Spleen (tissue), 11 donors: Measurements from ENCODE around the gene MYOF. TPM values are rescaled to one million over a fixed set of nuclear protein-coding genes. Genes with fewer than 3 reads are reported as not detected.
A peak's percentile ranks its signal among the peaks of the same experiment; 100 is the strongest.

Source experiments
- DNase-seq: peaks from one replicate; pipeline ENCODE4 v3.0.0-alpha.2; 2020
- H3K27ac ChIP-seq, 8 donors: fragments of 200-600 bp; sonication (generic) in 7 of 8; 1 replicate in 4 of 8; 2 replicates in 4 of 8; pipeline versions ENCODE4 v1.5.0 to v1.8.0; 2016 to 2021; ENCODE audit warnings: inconsistent platforms in 4 of 8, mild to moderate bottlenecking in 4 of 8, moderate library complexity in 1 of 8
- H3K27me3 ChIP-seq, 7 donors: fragments of 200-600 bp; sonication (generic) in 6 of 7; replicated peaks in 1 of 7; 1 replicate in 4 of 7; 2 replicates in 3 of 7; pipeline versions ENCODE4 v1.5.0 to v1.8.0; 2016 to 2021; ENCODE audit warnings: inconsistent platforms in 3 of 7, mild to moderate bottlenecking in 1 of 7
- H3K36me3 ChIP-seq, 6 donors: fragments of 200-600 bp; sonication (generic) in 5 of 6; 1 replicate in 4 of 6; 2 replicates in 2 of 6; pipeline versions ENCODE4 v1.5.0 to v1.8.0; 2016 to 2021; ENCODE audit warnings: inconsistent platforms in 2 of 6
- H3K4me1 ChIP-seq, 6 donors: fragments of 200-600 bp; sonication (generic) in 5 of 6; 1 replicate in 3 of 6; 2 replicates in 3 of 6; pipeline versions ENCODE4 v1.5.0 to v1.8.0; 2016 to 2021; ENCODE audit warnings: inconsistent platforms in 3 of 6
- H3K4me3 ChIP-seq, 8 donors: fragments of 200-600 bp; sonication (generic) in 7 of 8; 1 replicate in 4 of 8; 2 replicates in 4 of 8; pipeline versions ENCODE4 v1.5.0 to v1.8.0; 2016 to 2021; ENCODE audit warnings: inconsistent platforms in 4 of 8, mild to moderate bottlenecking in 4 of 8, moderate library complexity in 2 of 8
- H3K9me3 ChIP-seq, 8 donors: fragments of 200-600 bp; sonication (generic) in 7 of 8; 1 replicate in 4 of 8; 2 replicates in 4 of 8; pipeline versions ENCODE4 v1.5.0 to v1.8.0; 2016 to 2021; ENCODE audit warnings: inconsistent platforms in 4 of 8
- CTCF ChIP-seq, 11 experiments: fragments of 200-600 bp in 7 of 11; fragments of 450-650 bp in 4 of 11; sonication (generic) in 4 of 11; IDR thresholded peaks in 8 of 11; conservative IDR thresholded peaks in 3 of 11; 1 replicate in 7 of 11; 2 replicates in 4 of 11; pipeline versions ENCODE4 v1.4.0 to v1.8.0; 2016 to 2021; ENCODE audit warnings: antibody characterized with exemption in 11 of 11, inconsistent platforms in 4 of 11, mild to moderate bottlenecking in 1 of 11
- POLR2A ChIP-seq, 3 donors: fragments of 450-650 bp; IDR thresholded peaks; one replicate each; pipeline ENCODE4 v1.5.1; 2017; ENCODE audit warnings: antibody characterized with exemption in 3 of 3, mild to moderate bottlenecking in 1 of 3
- POLR2AphosphoS5 ChIP-seq, 3 donors: sonication (generic); formaldehyde crosslinking; IDR thresholded peaks; one replicate each; pipeline ENCODE4 v1.5.1; 2017; ENCODE audit warnings: antibody characterized with exemption in 3 of 3
- WGBS, 5 donors: extraction: QIAGEN DNeasy Blood & Tissue Kit in 3 of 5; methylation state at CpG; one replicate each; pipeline versions ENCODE4 v1.1.5 to v1.1.7; 2013 to 2018; 5-methylcytosine and 5-hydroxymethylcytosine counted together
- intact Hi-C: fragments of 100-400 bp; cut with DNase I; formaldehyde crosslinking; loops from one replicate; pipeline ENCODE4 v1.15.0; 2023; ENCODE audit warnings: low total_unique reads
- polyA plus RNA-seq, 3 donors: library from polyadenylated mRNA; stranded (reverse); fragments of 200-250 nt; gene quantifications; one replicate each; pipeline ENCODE4 v1.2.1, GENCODE V29; 2013
- total RNA-seq, 7 donors: library from RNA; depleted of rRNA in 3 of 7; stranded (reverse); fragments of >200 nt in 3 of 7; fragmentation: NEBNext Ultra II Directional in 4 of 7; extraction: Animal tissue kit (Norgen Biotek cat#: 25700) in 4 of 7; gene quantifications; one replicate each; pipeline versions ENCODE4 v1.1.0 to v1.2.1, GENCODE V29; 2016 to 2021
- donor health status: healthy with polysubstance abuse.
- donor health status: DM: no; HTN: no; CAD: no; lungs with moderate emphysema.
- donor health status: DM: no; HTN: no; CAD: no.
- donor health status: Bipolar disorder and iron deficiency.
- donor health status: healthy.
- donor health status: DM: no; HTN: no; CAD: no.
- donor health status: DM: yes; HTN: yes; CAD: no.

Gene MYOF
- total and polyA plus RNA-seq, 10 donors: 1.5 to 50.8 (median 20.9) TPM

- Histone ChIP-seq H3K36me3 (peaks cover 0 to 36% (median 0%) of the 10 kb centered on the region in 6 donors), H3K27ac (peak overlapping the region in 5 of 8 donors; percentile 1 to 64 (median 25))
These were observed 33.2 kb upstream of the MYOF start for GRCh38 chr10:93515071-93516005.

GRCh38 chr10:93514521-93514920 is 32.4 kb upstream of the MYOF start:
- WGBS, 5 donors: 86 to 96% (median 92%) methylated on average over 4 of the region's 4 CpGs
- no peak overlapping the region for H3K4me3 ChIP-seq
- H3K4me1 ChIP-seq: peaks cover 0 to 38% (median 3%) of the 10 kb centered on the region in 6 donors
- peaks cover 0 to 27% (median 0%) of the 10 kb centered on the region in 6 donors for H3K36me3 ChIP-seq
- no peaks in the 10 kb centered on the region for H3K27me3 ChIP-seq
- intact Hi-C loops: no loop called here
- TF ChIP-seq POLR2AphosphoS5 (IDR thresholded peaks at IDR 0.05): no peak
- no peak for TF ChIP-seq POLR2A (IDR thresholded peaks at IDR 0.05)
- TF ChIP-seq CTCF (IDR thresholded peaks at IDR 0.05 in 8 of 11, conservative IDR thresholded peaks at IDR 0.05 in 3 of 11): no peak
- H3K27ac ChIP-seq: peak overlapping the region in 3 of 8 donors; percentile 22 to 64 (median 61)
- DNase-seq: no peak
- no peaks in the 10 kb centered on the region for H3K9me3 ChIP-seq

More at GRCh38 chr10:93515071-93516005, 33.2 kb upstream of the MYOF start:
- Histone ChIP-seq H3K9me3 (no peaks in the 10 kb centered on the region), H3K4me3 (no peak overlapping the region), H3K27me3 (no peaks in the 10 kb centered on the region), H3K4me1 (peaks cover 0 to 38% (median 3%) of the 10 kb centered on the region in 6 donors)
- intact Hi-C loops: no loop called here
- no peak for TF ChIP-seq CTCF (IDR thresholded peaks at IDR 0.05 in 8 of 11, conservative IDR thresholded peaks at IDR 0.05 in 3 of 11)
- no peak for TF ChIP-seq POLR2AphosphoS5 (IDR thresholded peaks at IDR 0.05)
- TF ChIP-seq POLR2A (IDR thresholded peaks at IDR 0.05): no peak
- 64 to 76% (median 70%) methylated on average over 8 of the region's 8 CpGs for WGBS, 5 donors
- no peak for DNase-seq

DNA sequence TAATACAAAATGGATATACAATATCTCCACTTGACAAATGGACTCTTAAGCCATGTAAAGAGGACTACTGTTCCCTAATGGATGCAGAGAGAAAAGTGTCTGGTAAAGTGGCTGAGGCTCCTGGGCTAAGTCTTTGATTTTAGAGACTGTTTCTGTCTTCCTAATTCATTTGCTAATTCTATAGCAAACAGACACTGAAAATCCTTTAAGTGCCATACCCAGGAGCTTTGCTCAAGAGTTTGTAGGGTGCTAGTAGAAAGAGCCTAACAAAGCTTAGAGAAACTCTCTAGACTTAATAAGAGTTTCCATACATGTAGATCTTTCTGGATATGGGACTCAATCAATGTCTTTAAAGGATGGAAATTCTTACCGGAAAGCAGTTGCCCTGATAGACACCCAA is 31.0 kb upstream of the MYOF start:
- H3K4me1 ChIP-seq: peaks cover 0 to 38% (median 3%) of the 10 kb centered on the region in 6 donors
- no peak overlapping the region for H3K27ac ChIP-seq
- intact Hi-C loops: no loop called here
- no peaks in the 10 kb centered on the region for H3K27me3 ChIP-seq
- no peak for DNase-seq
- H3K36me3 ChIP-seq: peaks cover 0 to 14% (median 0%) of the 10 kb centered on the region in 6 donors
- TF ChIP-seq POLR2A (IDR thresholded peaks at IDR 0.05) (no peak), CTCF (IDR thresholded peaks at IDR 0.05 in 8 of 11, conservative IDR thresholded peaks at IDR 0.05 in 3 of 11) (no peak), POLR2AphosphoS5 (IDR thresholded peaks at IDR 0.05) (no peak)
- WGBS, 5 donors: 0 to 100% (median 91%) methylated on average over 1 of the region's 1 CpG
- H3K4me3 ChIP-seq: no peak overlapping the region
- no peaks in the 10 kb centered on the region for H3K9me3 ChIP-seq

DNA sequence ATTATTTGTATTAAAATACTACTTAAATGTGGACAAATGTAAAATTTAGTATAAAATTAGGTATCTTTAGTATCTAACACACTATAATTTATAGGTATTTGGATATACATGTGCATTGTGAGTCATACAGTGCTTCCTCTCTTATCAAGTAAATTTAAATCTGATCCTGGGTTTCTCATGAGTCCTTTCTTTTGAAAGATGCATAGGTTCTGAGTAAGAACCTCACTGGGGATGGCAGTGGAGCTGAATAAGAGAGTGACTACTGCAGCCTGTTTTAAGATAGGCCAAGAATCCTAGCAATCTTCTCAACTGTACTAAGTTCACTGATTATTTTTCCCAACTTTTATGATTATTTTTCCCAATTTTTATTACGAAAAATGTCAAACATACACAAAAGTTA is 30.4 kb upstream of the MYOF start:
- Histone ChIP-seq H3K27me3 (no peaks in the 10 kb centered on the region), H3K9me3 (no peaks in the 10 kb centered on the region), H3K27ac (no peak overlapping the region), H3K36me3 (peaks cover 0 to 14% (median 0%) of the 10 kb centered on the region in 6 donors), H3K4me3 (no peak overlapping the region), H3K4me1 (peaks cover 0 to 38% (median 3%) of the 10 kb centered on the region in 6 donors)
- intact Hi-C loops: no loop called here
- TF ChIP-seq POLR2AphosphoS5 (IDR thresholded peaks at IDR 0.05) (no peak), POLR2A (IDR thresholded peaks at IDR 0.05) (no peak), CTCF (IDR thresholded peaks at IDR 0.05 in 8 of 11, conservative IDR thresholded peaks at IDR 0.05 in 3 of 11) (no peak)
- no peak for DNase-seq
- 98 to 100% (median 99%) methylated on average over 1 of the region's 1 CpG for whole genome bisulfite sequencing, 5 donors
